ENCODE results near the gene LTC4S.
"Not testable (repeated sequence)": the region's sequence is repeated elsewhere in the genome, so short reads cannot be mapped to it uniquely, and the experiment has no call there.

Gene LTC4S, protein sequence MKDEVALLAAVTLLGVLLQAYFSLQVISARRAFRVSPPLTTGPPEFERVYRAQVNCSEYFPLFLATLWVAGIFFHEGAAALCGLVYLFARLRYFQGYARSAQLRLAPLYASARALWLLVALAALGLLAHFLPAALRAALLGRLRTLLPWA

GRCh38 chr5:179793468-179794139 lies at the start of gene LTC4S:
Gene LTC4S, plus strand, starts transcription at chr5:179793986. Its CDS starts 95 bp downstream, at chr5:179794081.
- peak; percentile 58 for DNase-seq

- not testable (repeated sequence) for DNase-seq
Measured at GRCh38 chr5:179744106-179744505, 49.7 kb upstream of the LTC4S start.

DNA sequence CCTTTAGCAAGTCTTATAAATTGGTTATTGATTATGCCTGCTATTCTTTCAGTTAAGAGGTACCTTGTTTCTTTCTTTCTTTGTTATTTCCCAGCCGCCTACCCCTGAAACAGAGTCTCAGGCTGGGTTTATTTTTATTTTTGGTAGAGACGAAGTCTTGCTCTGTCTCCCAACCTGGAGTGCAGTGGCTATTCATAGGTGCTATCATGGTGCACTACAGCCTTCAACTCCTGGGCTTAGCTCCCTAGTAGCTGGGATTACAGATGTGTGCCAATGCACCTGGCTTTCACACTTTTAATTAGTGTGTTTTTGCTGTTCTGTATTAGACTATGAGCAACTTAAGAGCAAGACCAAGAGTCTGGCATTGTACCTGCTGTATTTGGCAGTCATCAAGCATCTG lies 46.9 kb upstream of the LTC4S start:
- no peak for DNase-seq

DNA sequence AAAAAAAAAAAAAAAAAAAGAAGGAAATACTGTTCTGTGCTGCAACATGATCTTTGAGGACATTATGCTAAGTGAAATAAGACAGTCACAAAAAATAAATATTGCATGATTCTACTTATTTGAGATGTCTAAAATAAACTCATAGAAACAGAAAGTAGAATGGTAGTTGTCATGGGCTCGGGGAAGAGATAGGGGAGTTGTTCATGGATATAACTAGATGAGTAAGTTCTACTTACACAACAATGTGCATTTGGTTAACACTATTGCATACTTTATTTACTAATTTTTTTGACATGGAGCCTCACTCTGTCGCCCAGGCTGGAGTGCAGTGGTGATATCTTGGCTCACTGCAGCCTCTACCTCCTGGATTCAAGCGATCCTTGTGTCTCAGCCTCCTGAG lies 46.0 kb upstream of the LTC4S start:
- DNase-seq: no peak

GRCh38 chr5:179749857-179750508 lies 43.8 kb upstream of the LTC4S start:
- DNase-seq: no peak

GRCh38 chr5:179753971-179754370 lies 39.8 kb upstream of the LTC4S start:
- DNase-seq: no peak

DNA sequence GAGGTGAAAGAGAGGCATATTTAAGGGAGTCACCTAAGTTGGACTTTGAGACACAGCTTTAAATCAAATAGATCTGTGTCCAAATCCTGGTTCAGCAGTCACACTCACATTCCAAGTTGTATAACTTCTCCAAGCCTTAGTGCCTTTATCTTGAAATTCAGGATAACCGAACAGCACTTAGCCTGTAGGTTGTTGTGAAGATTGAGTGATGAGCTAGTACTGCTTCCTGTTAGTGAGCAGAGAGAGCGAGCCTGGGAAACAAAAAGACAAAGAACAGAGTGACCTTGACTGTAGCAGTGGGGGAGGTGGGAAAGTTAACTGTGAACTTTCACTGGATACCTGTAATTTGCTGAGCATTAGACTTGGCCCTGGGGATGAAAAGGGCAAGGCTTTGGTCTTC lies 38.8 kb upstream of the LTC4S start:
- no peak for DNase-seq

DNA sequence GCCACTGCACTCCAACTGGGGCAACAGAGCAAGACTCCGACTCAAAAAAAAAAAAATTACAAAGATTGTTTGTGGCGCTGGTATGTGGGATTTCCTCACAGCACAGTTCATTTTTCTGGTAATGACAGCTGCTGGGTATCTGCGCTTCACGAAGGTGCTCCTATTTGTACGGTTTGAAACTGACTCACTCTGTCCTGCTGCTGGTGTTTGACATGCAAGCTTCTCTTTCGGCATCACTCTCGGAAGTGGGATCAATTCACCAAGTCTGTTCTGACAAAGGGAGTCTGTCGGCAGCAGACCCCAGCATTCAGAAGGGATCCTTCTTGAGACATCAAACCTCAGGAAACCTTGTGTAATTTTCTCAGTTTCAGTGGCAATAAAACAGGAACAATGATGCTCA lies 34.8 kb upstream of the LTC4S start:
- no peak for DNase-seq

DNA sequence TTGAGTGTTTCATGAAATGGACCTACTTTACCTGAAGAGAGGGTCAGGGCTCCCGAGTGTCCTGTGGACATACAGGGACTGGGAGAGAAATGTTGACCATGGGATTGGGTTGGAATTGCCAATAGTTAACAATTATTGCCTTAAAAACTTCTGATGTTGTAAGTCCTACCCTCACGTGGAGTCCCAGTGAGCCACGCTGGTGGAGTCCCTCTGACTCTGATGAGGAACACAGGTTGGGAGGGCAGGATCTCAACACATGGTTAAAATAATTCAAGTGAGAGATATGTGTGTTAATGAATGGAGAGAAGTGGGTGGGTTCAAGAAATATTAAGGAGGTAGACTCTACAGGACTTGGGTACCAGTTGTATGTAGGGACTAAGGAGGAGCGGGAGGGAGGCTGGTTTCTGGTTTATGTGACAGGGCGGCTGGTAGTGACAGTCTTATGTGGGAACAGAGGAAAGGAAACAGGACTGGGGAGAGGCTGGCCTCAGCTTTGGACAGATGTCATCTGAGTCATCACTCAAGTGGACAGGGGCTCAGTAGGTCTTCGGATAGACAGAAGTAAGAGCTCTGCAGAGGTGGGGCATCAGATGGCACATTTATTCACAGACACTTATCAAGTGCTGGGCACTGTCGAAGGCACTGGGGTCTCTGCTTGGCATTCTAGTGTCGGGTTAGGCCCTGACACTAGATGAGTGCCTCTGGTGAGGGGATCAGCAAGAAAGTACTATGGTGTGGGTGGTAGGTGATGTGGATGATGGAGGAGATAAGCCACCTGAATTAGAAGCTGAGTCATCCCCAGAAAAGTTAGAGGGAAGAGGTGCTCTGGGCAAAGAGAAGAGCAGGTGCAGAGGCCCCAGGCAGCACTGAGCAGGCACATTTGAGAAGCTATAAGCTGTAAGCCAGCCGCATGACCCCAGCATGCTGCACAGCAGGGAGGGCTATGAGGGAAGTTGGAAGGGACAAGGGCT lies 33.9 kb upstream of the LTC4S start:
- DNase-seq: no peak

GRCh38 chr5:179762079-179762780 lies 31.6 kb upstream of the LTC4S start:
- DNase-seq: peak; percentile 37

DNA sequence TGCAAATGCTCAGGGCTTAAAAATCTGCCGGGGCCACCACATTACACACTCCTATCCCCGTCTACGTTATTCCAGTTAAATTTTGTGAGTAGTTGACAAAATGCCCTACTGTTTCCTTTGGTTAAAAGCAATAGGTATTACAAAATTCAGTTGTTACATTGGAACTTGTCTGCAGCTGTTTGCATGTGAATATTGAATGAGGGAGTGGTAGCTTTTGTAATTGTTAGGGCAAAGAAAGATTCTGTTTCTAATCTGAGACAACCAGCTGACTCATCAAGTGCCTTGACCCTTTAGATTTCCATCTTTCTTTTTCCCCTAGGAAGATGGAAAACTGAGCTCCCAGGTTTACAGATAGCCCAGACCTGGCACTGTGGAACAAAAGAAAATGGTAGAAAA lies 31.0 kb upstream of the LTC4S start:
- DNase-seq: peak; percentile 48

GRCh38 chr5:179763215-179763945 lies 30.4 kb upstream of the LTC4S start:
- DNase-seq: peak; percentile 85

DNA sequence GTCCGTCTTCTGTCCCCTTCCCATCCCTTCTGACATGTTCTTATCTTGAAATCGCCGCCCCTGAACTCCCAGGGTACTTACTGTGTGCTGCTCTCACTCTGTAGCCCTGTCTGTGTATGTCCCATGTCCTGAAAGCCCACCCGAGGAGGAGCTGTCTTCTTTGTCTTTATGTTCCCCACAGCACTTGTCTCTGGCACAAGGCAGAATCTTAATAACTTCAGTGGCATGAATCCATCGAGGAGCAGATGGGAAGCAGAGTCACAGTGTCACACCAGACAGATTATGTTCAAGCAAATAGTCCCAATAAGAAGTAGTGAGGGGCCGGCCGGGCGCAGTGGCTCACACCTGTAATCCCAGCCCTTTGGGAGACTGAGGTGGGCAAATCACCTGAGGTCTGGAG lies 29.7 kb upstream of the LTC4S start:
- no peak for DNase-seq

- peak; percentile 84 for DNase-seq
Measured at GRCh38 chr5:179765400-179765799, 28.4 kb upstream of the LTC4S start.

DNA sequence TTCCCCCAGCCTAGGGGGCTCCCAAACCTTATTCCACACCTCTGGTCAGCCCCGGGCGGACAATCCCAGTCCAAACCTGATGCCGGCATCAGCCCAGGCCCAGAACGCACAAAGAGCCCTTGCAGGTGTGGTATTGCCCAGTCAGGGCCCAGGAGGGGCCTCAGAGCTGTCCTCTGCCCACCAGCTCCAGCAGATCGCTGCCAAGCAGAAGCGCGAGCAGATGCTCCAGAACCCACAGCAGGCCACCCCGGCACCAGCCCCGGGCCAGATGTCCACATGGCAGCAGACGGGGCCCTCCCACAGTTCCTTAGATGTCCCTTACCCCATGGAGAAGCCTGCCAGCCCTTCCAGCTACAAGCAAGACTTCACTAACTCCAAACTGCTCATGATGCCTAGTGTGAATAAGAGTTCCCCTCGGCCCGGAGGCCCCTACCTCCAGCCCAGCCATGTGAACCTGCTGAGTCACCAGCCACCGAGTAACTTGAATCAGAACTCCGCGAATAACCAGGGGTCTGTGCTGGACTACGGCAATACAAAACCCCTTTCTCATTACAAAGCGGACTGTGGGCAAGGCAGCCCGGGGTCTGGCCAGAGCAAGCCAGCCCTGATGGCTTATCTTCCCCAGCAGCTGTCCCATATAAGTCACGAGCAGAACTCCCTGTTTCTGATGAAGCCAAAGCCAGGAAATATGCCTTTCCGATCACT lies 27.6 kb upstream of the LTC4S start:
- peak; percentile 53 for DNase-seq

DNA sequence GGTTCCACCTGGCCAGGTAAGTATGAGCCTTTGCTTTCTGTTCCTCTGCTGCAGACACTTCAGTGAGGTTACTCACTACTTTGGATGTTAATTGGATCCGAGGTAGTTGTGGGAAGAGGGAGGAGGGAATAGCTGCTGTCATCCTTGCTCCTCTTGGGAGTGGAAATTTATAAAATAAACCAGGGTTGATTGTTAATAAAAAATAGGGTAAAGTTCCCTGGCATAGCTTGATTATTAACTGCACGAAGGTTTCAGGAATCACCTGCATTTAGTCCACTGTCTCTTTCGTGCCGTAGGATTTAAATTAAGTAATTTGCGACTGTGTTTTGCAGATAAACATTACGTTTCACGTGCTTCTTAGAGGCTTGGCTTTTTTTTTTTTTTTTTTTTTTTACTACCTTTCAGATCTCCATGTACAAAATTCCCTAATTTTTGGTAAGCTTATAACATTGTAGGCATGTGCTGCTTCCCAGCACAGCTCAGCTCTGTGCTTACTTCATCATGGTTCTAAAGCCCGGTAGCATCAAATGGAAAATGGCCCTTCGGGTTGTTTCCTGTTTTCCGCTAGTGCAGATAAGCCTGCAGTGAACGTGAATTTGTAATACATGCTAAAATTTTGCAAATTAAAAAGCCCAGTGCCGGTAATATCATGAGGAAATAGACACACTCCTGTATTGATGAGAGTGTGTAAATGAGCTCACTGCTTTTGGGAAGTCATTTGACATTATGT lies 26.9 kb upstream of the LTC4S start:
- DNase-seq: no peak

DNA sequence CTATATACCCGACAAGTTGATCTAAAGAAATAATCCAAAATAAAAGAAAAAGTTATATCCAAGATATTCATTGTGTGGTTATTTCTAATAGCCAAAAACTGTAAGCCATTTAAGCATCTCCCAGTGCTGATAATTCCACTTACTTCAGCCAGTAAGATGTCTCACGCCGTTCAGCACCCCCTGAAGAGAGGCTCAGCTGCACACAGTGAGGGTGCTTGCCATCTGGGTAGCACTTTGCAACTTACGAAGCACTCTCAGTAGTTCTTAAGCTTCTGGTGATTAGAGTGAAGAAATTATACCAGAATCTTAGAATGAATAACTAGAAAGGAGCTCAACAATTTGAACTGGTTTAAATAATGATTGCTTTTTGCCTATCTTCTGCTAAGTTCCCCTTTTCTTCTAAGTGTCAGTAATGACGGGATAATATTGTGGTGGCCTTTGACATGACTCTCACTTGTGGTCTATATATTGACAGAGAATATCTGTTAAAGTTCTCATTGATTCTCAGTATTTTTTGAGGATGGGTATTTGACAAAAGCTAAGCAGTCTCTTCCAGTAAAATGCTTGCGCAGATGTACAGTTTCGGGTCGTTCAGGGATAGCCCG lies 26.2 kb upstream of the LTC4S start:
- no peak for DNase-seq

DNA sequence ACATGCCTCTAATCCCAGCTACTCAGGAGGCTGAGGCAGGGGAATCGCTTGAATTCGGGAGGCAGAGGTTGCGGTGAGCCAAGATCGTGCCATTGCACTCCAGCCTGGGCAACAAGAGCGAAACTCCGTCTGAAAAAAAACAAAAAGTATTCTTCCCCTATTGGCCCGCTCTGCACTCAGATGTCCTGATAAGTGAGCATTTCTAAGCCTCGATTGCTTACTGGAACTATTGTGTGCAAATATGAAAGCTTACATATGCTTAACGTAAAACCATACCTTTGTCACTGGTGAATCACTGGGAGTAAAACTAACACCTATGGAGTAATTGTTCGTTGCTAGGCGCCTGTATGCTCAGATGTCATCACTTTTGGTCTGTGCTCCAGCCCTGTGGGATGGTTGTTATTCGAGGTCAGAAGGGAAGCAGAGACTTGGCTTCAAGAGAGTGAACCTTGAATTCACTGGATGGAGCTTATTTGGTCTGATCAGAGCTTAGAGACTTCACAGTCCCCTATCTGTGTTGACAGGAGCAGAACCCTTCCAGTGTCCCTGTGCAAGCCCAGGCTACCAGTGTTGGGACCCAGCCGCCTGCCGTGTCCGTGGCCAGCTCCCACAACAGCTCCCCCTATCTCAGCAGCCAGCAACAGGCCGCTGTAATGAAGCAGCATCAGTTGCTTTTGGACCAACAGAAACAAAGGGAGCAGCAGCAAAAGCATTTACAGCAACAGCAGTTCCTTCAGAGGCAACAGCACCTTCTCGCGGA lies 25.3 kb upstream of the LTC4S start:
- no peak for DNase-seq

GRCh38 chr5:179769271-179769670 lies 24.5 kb upstream of the LTC4S start:
- DNase-seq: no peak
